Measurements from ENCODE around the gene NDUFB4.
"Not testable (repeated sequence)": the region's sequence is repeated elsewhere in the genome, so short reads cannot be mapped to it uniquely, and the experiment has no call there.

The NDUFB4 gene

GRCh38 chr3:120572027-120572426 lies 24.1 kb upstream of the NDUFB4 start:
- DNase-seq = no peak

- no peak for DNase-seq
Observed at GRCh38 chr3:120587332-120587975, 8.7 kb upstream of the NDUFB4 start.

GRCh38 chr3:120595788-120596115 lies 384 bp upstream of the NDUFB4 start:
- DNase-seq = no peak

GRCh38 chr3:120596853-120597223 lies 702 bp downstream of the NDUFB4 start:
- DNase-seq = no peak

- no peak for DNase-seq
Observed at GRCh38 chr3:120597445-120598049, 1.4 kb downstream of the NDUFB4 start.

GRCh38 chr3:120599211-120599610 lies 3.1 kb downstream of the NDUFB4 start:
- DNase-seq = no peak

- no peak for DNase-seq
Observed at GRCh38 chr3:120601554-120601953, 5.4 kb downstream of the NDUFB4 start.

GRCh38 chr3:120602682-120603081 lies 6.5 kb downstream of the NDUFB4 start:
- no peak for DNase-seq

GRCh38 chr3:120604382-120604781 lies 8.2 kb downstream of the NDUFB4 start:
- DNase-seq = no peak

- DNase-seq = no peak
Observed at GRCh38 chr3:120604784-120605183, 8.6 kb downstream of the NDUFB4 start.

- DNase-seq = no peak
Observed at GRCh38 chr3:120608506-120608905, 12.4 kb downstream of the NDUFB4 start.

- DNase-seq = no peak
Observed at GRCh38 chr3:120614765-120615164, 18.6 kb downstream of the NDUFB4 start.

GRCh38 chr3:120615847-120616609 lies 19.9 kb downstream of the NDUFB4 start:
- DNase-seq = no peak

- DNase-seq = not testable (repeated sequence)
Observed at GRCh38 chr3:120616745-120617144, 20.6 kb downstream of the NDUFB4 start.

GRCh38 chr3:120622457-120622856 lies 26.3 kb downstream of the NDUFB4 start:
- no peak for DNase-seq

- DNase-seq = peak in 1 of 2 donors; percentile 5
Observed at GRCh38 chr3:120622870-120623726, 27.0 kb downstream of the NDUFB4 start.

GRCh38 chr3:120623727-120624093 lies 27.6 kb downstream of the NDUFB4 start:
- DNase-seq = no peak

GRCh38 chr3:120625159-120625586 lies 29.0 kb downstream of the NDUFB4 start:
- DNase-seq = no peak

GRCh38 chr3:120634539-120634938 lies 38.4 kb downstream of the NDUFB4 start:
- no peak for DNase-seq

GRCh38 chr3:120636795-120637401 lies 40.8 kb downstream of the NDUFB4 start:
- DNase-seq = no peak

GRCh38 chr3:120637851-120638559 lies 41.9 kb downstream of the NDUFB4 start:
- DNase-seq = no peak

- DNase-seq = not testable (repeated sequence)
Observed at GRCh38 chr3:120638820-120639219, 42.7 kb downstream of the NDUFB4 start.
